ENCODE data around the gene KCNIP1. TPM values are rescaled to one million over a fixed set of nuclear protein-coding genes. Genes with fewer than 3 reads are reported as not detected.
A peak's percentile ranks its signal among the peaks of the same experiment; 100 is the strongest.

The KCNIP1 gene
- total RNA-seq, 2 donors from 2014 or later: not detected

DNA sequence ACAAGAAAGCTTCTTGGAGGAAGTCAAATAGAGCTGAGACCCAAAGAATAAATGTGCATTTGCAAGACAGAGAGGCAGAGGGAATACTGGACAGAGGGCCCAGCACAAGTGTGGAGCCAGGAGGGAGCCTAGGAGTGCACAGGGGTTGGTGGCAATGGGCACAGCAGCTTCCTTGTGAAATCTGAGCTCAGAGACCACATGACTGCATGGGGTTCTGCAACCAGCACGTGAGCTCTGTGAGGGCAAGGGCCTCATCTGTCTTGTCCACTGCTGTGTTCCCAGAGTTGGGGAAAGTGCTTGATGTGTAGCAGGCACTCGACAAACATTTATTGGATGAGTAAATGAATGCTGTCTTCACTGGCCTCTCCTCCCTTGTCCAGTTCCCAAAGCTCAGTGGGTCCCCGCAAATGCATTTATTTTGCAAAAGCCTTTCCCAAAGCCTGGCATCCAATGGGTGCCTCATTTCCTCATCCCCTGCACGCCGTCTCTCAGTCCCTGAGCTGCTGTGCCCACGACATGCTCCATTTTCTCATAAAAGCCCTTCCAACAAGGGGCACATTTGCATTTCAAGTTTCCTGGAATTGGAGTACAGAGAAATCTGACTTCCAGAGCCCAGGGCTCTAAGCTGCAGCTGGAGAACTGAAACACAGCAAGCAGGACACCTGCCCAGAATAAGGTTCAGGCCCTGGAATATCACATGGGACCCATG lies 58.5 kb downstream of the KCNIP1 start:
- Mint-ChIP-seq H3K4me1 (ENCODE audit: low read depth in 2 of 2) (no peaks in the 10 kb centered on the region), H3K36me3 (no peaks in the 10 kb centered on the region), H3K4me3 (no peak overlapping the region), H3K27ac (no peak overlapping the region), H3K9me3 (no peaks in the 10 kb centered on the region), H3K27me3 (peaks cover 25 to 62% of the 10 kb centered on the region in 2 donors)
- DNase-seq (ENCODE audit: low spot score): no peak
- ATAC-seq: no peak

DNA sequence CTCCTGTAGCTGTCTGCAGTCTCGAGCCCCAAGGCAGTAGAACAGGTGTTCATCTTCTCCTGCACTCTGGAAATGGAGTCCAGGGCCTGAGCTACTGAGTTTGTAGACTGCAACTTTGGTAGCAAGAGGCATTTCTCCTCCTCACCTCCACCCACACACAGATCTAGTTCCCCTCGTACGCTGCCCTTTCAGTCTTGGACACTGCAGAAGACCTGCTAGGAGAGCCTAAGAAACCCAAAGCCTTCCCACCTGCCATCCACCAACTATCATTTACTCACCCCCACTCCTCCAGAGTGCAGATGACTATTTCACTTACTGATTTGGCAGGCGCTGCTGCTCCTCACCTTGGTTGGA lies 59.0 kb downstream of the KCNIP1 start:
- Mint-ChIP-seq H3K27ac (no peak overlapping the region), H3K4me3 (no peak overlapping the region), H3K36me3 (no peaks in the 10 kb centered on the region), H3K4me1 (ENCODE audit: low read depth in 2 of 2) (no peaks in the 10 kb centered on the region), H3K9me3 (no peaks in the 10 kb centered on the region), H3K27me3 (peaks cover 26 to 60% of the 10 kb centered on the region in 2 donors)
- no peak for DNase-seq (ENCODE audit: low spot score)
- no peak for ATAC-seq

DNA sequence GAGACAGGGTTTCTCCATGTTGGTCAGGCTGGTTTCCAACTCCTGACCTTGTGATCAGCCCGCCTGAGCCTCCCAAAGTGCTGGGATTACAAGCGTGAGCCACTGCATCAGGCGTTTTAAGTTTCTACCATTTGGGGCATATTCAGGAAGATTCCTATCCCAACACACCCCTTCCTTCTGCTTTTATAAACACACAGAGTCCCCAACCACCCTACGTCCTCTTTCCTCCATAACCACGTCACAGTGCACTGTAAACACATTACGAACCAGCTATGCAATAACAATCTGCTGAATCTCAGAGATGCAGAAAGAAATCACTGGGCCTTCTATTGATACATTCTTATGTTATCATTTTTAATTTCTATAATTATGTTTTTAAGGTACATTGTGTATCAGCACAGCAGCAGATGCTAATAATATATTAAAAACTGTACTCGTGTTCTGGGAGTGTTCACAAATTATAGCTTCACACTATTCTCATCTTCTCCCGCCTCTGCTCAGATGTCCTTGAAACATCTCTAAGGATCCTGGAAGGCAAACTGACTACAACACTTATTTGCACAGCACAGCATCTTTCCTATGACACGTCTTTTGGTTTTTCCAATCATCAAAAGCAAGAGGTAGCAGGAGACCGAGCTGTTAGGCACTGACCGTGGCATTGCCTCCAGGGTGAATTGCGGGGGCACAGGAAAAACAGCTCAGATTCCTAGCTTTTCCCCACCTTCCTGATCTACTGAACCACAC lies 60.2 kb downstream of the KCNIP1 start:
- Mint-ChIP-seq H3K9me3 (no peaks in the 10 kb centered on the region), H3K4me1 (ENCODE audit: low read depth in 2 of 2) (no peaks in the 10 kb centered on the region), H3K27me3 (peaks cover 25 to 57% of the 10 kb centered on the region in 2 donors), H3K27ac (no peak overlapping the region), H3K4me3 (no peak overlapping the region), H3K36me3 (no peaks in the 10 kb centered on the region)
- DNase-seq (ENCODE audit: low spot score) (no peak), ATAC-seq (no peak)

DNA sequence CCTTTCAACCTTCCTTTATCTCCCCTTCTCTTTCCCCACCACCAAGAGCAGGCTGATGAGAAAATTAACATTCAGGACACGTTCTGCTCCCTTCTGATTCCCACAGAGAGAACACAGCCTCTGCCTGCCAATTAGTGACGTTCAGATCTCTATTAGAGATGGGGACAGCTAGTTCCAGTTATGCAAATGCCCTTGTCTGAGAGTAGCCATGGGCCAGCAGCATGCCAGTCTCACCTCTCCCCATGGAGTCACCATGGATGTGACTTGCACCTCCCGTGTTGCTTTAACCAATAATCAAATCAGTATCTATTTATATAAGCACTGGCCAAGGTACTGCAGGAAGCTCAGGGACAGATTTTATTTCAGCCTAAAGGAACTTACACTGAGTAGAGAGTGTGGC lies 61.3 kb downstream of the KCNIP1 start:
- no peaks in the 10 kb centered on the region for H3K36me3 Mint-ChIP-seq
- no peaks in the 10 kb centered on the region for H3K4me1 Mint-ChIP-seq (ENCODE audit: low read depth in 2 of 2)
- ATAC-seq: no peak
- H3K9me3 Mint-ChIP-seq: no peaks in the 10 kb centered on the region
- no peak for DNase-seq (ENCODE audit: low spot score)
- H3K4me3 Mint-ChIP-seq: no peak overlapping the region
- H3K27me3 Mint-ChIP-seq: peaks cover 16 to 46% of the 10 kb centered on the region in 2 donors
- H3K27ac Mint-ChIP-seq: no peak overlapping the region

DNA sequence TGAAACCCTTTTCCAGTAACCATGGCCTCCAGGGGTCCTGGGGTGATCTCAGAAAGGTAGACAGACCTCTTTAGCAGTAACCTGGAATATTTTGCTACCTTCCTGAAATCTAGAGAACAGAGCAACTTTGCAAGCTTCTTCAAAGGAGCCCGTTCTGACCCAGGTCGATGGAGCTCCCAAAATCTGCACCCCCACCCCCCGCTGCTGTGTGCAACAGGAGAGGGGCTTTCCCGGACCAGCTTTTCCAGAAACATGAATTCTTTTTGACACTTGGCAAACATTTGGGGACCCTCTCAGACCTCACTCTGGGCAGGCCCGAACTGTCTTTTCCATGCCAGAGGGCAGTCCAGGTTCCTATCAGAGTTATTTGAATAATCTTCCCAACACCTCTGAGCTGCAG lies 65.3 kb downstream of the KCNIP1 start:
- peaks cover 0 to 5% of the 10 kb centered on the region in 2 donors for H3K4me1 Mint-ChIP-seq (ENCODE audit: low read depth in 2 of 2)
- H3K27me3 Mint-ChIP-seq: peaks cover 30 to 47% of the 10 kb centered on the region in 2 donors
- no peak overlapping the region for H3K27ac Mint-ChIP-seq

DNA sequence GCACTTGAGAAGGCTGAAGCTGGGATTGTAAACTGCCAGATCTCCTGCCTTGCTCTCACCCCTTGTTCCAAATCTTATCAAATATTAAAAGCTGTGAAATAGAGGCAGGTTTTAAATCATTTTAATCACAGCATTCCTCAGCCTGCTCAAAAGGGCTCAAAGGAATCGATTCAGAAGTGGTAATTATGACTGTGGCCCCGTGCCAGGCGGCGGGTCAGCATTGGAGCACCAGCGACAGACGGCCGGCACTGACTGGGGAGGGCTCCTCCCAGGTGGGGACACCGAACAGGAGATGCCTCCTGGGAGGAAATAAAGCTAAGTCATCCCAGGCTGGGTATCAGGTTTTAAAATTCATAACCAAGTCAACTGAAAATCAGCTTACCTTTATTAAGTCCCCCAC lies 66.7 kb downstream of the KCNIP1 start:
- Mint-ChIP-seq H3K4me3 (no peak overlapping the region), H3K27me3 (peaks cover 28 to 39% of the 10 kb centered on the region in 2 donors)

More for the DNA sequence above, 65.3 kb downstream of the KCNIP1 start:
- DNase-seq (ENCODE audit: low spot score) (no peak), ATAC-seq (no peak)
- H3K36me3 Mint-ChIP-seq: no peaks in the 10 kb centered on the region
- H3K9me3 Mint-ChIP-seq: no peaks in the 10 kb centered on the region
- no peak overlapping the region for H3K4me3 Mint-ChIP-seq

GRCh38 chr5:170571281-170571731 lies 67.5 kb downstream of the KCNIP1 start:
- ATAC-seq (peak in 1 of 2 donors; percentile 22), DNase-seq (ENCODE audit: low spot score) (no peak)
- Mint-ChIP-seq H3K4me3 (no peak overlapping the region), H3K27me3 (peaks cover 32 to 34% of the 10 kb centered on the region in 2 donors), H3K27ac (no peak overlapping the region), H3K9me3 (no peaks in the 10 kb centered on the region), H3K36me3 (no peaks in the 10 kb centered on the region), H3K4me1 (ENCODE audit: low read depth in 2 of 2) (peaks cover 0 to 5% of the 10 kb centered on the region in 2 donors)

More for the DNA sequence above, 66.7 kb downstream of the KCNIP1 start:
- Mint-ChIP-seq H3K4me1 (ENCODE audit: low read depth in 2 of 2) (peaks cover 0 to 5% of the 10 kb centered on the region in 2 donors), H3K9me3 (no peaks in the 10 kb centered on the region), H3K27ac (no peak overlapping the region), H3K36me3 (no peaks in the 10 kb centered on the region)
- no peak for ATAC-seq
- DNase-seq (ENCODE audit: low spot score): no peak

GRCh38 chr5:170571875-170572852 lies 68.3 kb downstream of the KCNIP1 start:
- peak; percentile 26 to 61 for ATAC-seq
- H3K4me3 Mint-ChIP-seq: no peak overlapping the region
- peaks cover 24 to 29% of the 10 kb centered on the region in 2 donors for H3K27me3 Mint-ChIP-seq
- no peaks in the 10 kb centered on the region for H3K36me3 Mint-ChIP-seq
- peaks cover 0 to 5% of the 10 kb centered on the region in 2 donors for H3K4me1 Mint-ChIP-seq (ENCODE audit: low read depth in 2 of 2)
- H3K27ac Mint-ChIP-seq: no peak overlapping the region
- no peaks in the 10 kb centered on the region for H3K9me3 Mint-ChIP-seq
- no peak for DNase-seq (ENCODE audit: low spot score)

DNA sequence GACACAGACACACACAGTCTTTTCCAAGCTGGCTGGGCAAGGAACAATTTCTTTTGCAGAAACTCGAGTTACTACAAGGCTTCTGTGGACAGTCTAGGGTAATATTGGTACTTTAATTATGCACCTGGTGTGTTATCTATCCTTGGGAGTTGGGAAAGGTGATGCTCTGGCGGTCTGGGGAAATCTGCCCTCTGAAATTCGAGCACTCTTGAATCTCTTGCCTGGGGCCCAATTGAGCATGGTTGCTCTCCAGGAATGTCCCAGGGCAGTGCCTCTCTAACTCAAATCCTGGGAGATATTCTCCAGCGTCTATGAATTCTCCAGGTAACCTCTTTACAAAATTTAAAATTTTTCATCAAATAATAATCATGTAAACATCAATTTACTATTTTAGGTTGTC lies 69.3 kb downstream of the KCNIP1 start:
- Mint-ChIP-seq H3K27me3 (peaks cover 23 to 29% of the 10 kb centered on the region in 2 donors), H3K4me3 (no peak overlapping the region), H3K9me3 (no peaks in the 10 kb centered on the region), H3K4me1 (ENCODE audit: low read depth in 2 of 2) (peaks cover 0 to 5% of the 10 kb centered on the region in 2 donors), H3K36me3 (no peaks in the 10 kb centered on the region), H3K27ac (no peak overlapping the region)
- DNase-seq (ENCODE audit: low spot score) (no peak), ATAC-seq (no peak)

DNA sequence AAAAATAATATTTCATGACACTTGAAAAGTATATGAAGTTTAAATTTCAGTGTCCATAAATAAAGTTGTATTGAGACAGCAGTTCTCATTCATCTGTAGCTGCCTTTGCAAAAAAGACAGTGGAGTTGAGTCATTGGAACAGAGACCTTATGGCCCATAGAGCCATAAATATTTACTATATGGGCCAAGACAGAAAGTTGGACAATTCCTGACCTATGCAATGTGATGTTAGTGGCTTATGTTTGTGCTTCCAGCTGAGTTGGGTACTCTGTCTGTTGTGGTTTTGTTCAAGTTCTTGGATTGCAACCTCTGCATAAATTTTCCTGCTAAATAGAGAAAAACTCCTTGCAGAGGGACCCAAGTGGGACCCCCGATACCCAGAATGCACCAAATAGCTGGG lies 69.8 kb downstream of the KCNIP1 start:
- ATAC-seq (no peak), DNase-seq (ENCODE audit: low spot score) (no peak)
- no peaks in the 10 kb centered on the region for H3K9me3 Mint-ChIP-seq
- peaks cover 28 to 33% of the 10 kb centered on the region in 2 donors for H3K27me3 Mint-ChIP-seq
- no peak overlapping the region for H3K4me3 Mint-ChIP-seq
- no peaks in the 10 kb centered on the region for H3K36me3 Mint-ChIP-seq
- peaks cover 0 to 5% of the 10 kb centered on the region in 2 donors for H3K4me1 Mint-ChIP-seq (ENCODE audit: low read depth in 2 of 2)
- no peak overlapping the region for H3K27ac Mint-ChIP-seq

GRCh38 chr5:170576602-170577535 lies 73.0 kb downstream of the KCNIP1 start:
- peaks cover 24 to 26% of the 10 kb centered on the region in 2 donors for H3K27me3 Mint-ChIP-seq
- no peak overlapping the region for H3K27ac Mint-ChIP-seq
- H3K9me3 Mint-ChIP-seq: no peaks in the 10 kb centered on the region

GRCh38 chr5:170579601-170580000 lies 75.8 kb downstream of the KCNIP1 start:
- peaks cover 21 to 35% of the 10 kb centered on the region in 2 donors for H3K27me3 Mint-ChIP-seq
- DNase-seq (ENCODE audit: low spot score): no peak
- H3K9me3 Mint-ChIP-seq: no peaks in the 10 kb centered on the region
- no peaks in the 10 kb centered on the region for H3K36me3 Mint-ChIP-seq
- no peak overlapping the region for H3K27ac Mint-ChIP-seq
- no peak for ATAC-seq
- H3K4me3 Mint-ChIP-seq: no peak overlapping the region
- no peaks in the 10 kb centered on the region for H3K4me1 Mint-ChIP-seq (ENCODE audit: low read depth in 2 of 2)

More at GRCh38 chr5:170576602-170577535, 73.0 kb downstream of the KCNIP1 start:
- Mint-ChIP-seq H3K36me3 (no peaks in the 10 kb centered on the region), H3K4me1 (ENCODE audit: low read depth in 2 of 2) (peaks cover 0 to 5% of the 10 kb centered on the region in 2 donors), H3K4me3 (no peak overlapping the region)
- ATAC-seq (no peak), DNase-seq (ENCODE audit: low spot score) (no peak)
